Activated CD8-positive, alpha-beta memory T cell treated with anti-CD3 and anti-CD28 coated beads for 24 hours (primary cell): ENCODE results near the gene CLTB.
"Not testable (repeated sequence)": the region's sequence is repeated elsewhere in the genome, so short reads cannot be mapped to it uniquely, and the experiment has no call there.

Experiments
- DNase-seq: peaks from one replicate; pipeline ENCODE4 v3.0.0-alpha.2; 2020

CLTB gene

DNA sequence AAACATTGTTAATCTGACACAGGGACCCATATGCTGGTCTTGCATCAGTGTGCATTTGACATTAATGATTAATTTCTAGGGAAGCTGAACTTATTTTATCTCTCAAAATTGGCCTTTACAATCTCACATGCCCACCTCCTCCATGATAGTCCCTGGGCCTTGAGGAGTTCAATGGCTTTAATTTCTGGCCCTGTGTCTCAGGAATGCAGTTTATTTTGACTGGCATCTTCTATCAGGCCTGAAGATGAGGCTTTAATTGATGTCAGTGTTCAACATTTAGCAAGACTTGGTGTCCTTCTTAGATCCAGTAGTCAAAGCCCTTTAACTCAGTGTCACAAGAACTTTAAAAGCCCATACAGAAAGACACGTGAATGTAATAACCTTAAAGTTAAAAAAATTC lies 10.5 kb upstream of the CLTB start:
- DNase-seq = no peak

DNA sequence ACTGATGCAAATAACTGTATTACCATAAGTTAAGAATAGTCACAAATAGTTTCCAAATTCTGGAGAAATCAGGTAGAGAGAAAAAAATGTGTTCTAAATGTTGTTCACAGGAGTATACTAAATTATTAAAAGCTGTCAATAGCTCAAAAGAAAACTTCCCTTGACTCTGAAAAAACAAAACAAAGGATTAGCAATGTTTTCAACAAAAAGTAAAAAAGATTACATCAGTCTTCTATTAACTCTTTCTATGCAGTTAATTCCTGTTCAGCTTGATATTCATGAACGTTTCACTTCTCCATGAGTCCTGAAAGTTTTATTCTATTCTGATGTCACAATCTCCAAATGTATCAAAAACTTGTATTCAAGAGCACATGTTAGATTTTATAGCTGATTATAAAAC lies 9.5 kb upstream of the CLTB start:
- DNase-seq = no peak

DNA sequence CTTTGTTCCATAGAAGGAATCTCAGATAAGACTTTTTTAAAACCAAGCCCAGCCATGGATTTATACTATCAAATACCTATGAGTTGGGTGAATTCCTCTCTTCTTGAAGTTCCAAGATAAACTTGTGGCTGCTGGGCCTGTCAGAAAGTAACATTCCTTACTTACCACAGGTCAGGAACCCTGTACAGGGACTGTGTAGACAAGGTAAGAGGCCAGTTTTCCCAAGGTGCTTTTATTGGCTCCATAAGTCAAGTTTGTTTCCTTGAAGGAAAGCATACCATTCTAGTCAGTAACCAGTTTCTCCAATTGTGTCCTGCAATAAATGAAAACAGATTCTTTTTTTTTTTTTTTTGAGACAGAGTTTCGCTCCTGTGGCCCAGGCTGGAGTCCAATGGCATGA lies 8.8 kb upstream of the CLTB start:
- no peak for DNase-seq

DNA sequence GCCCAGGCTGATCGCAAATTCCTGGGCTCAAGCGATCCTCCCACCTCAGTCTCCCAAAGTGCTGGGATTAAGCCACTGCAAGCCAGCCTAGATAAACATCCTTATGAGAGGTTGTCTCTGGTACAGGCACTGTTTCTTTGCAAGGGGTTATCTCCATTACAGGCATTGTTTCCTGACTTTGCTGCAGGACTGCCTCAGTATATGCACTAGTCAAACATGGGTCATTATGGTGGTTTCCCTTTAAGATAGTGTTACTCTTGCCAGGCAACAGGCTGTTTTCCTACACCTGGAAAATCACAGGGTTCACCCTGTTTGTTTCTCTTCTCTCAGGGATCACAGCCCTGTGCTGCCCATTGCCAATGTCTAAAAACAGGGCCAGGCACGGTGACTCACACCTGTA lies 7.8 kb upstream of the CLTB start:
- no peak for DNase-seq

DNA sequence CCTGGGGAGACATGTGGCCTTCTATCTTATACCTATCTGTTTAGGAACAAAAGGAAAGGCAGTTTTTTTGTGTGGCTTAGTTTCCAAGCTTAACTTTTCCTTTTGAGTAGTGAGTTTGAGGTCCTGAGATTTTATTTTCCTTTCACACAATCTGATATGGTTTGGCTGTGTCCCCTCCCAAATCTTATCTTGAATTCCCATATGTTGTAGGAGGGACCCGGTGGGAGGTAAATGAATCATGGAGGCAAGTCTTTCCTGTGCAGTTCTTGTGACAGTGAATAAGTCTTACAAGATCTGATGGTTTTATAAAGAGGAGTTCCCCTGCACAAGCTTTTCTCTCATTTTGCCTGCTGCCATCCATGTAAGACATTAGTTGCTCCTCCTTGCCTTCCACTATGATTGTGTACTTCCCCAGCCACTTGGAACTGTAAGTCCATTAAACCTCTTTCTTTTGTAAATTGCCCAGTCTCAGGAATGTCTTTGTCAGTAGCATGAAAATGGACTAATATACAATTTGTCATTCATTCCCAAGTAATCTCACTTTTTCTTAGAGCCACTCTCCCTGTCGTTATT lies 4.7 kb upstream of the CLTB start:
- DNase-seq = no peak

DNA sequence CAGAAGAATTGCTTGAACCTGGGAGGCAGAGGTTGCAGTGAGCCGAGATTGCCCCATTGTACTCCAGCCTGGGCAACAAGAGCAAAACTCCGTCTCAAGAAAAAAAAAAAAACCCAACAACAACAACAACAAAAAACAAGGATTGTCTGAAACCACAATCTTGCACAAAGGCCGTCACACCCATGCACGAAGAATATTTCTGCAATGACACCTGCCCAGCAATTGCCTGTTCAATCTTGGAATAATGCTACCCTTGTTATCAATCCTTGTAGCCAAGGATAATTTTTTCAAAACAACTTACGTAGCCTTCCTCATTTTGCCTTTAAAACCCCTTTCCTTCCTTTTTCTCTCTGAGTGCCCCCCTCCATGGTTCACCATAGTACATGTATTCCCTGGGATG lies 3.7 kb upstream of the CLTB start:
- no peak for DNase-seq

DNA sequence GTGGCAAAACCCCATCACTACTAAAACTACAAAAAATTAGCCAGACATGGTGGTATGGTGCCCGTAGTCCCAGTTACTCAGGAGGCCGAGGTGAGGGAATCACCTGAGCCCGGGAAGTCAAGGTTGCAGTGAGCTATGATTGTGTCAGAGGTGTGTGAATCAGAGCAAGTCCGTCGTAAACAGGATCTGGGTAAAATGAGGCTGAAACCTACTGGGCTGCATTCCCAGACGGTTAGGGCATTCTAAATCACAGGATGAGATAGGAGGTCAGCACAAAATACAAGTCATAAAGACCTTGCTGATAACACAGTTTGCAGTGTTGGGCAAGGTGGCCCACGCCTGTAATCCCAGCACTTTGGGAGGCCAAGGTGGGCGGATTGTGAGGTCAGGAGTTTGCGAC lies 1.9 kb upstream of the CLTB start:
- DNase-seq = no peak

DNA sequence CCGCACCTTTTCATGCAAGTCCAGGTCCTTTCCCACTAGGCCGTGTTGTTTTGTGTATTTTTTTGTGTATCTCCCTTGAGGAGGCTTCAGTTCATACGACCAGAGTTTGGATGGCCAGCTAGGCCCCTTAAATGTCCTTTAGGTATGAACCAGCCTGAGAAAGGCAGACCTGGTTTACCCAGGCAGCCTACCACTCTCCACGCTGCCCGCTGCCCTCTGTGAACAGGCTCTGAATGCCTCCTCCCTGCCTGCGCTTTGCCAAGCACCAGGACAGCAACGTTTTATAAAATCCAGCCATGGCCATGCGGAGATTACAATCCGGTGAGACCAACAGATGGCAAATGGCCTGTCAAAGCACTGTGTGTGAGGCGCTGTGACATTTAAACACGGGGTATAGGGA lies 626 bp upstream of the CLTB start:
- DNase-seq = no peak

DNA sequence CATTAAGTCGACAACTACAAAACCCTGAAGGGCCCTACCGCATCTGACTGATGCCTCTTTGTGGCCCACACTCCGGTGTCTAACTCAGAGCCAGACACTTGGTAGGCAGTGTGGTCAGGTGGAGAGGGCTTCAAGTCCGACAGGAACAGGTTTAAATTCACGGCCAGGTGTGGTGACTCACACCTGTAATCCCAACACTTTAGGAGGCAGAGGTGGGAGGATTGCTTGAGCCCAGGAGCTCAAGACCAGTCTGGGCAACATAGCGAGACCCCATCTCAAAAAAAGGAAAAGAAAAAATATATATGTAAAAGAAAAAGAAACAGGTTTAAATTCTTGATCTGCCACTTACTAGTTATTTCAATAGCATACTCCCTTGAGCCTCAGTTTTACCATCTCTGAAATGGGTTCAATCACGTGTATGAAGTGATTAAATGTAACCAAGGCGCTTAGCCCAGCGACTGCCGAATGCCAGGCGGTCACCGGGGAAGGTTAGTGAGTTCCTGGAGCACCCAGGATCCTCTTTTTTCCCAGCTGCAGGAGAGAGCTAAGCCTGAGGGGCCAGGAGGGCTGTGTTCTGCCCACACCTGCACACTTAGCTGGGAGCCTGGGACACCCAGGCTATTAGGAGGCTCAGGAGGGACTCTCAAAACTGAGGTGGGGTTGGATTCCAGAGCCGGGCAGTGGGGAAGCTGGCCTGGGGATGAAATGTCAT lies 943 bp downstream of the CLTB start:
- no peak for DNase-seq

DNA sequence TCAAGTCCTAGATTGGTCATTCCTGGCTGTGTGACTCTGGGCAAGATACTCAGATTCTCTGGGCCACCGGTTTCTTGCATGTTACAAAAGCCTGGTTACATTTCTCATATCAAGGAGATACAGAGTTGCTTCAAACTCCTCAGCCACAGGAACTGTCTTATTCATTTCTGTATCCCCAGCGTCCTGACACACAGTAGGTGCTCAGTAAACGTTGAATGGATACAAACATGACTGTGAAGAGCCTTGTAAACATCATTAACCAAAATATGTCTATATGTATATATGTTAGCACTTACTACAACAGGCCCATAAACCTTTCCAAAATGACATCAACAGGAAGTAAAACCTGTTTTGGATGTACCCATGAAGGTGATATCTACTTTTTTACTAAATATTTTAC lies 1.6 kb downstream of the CLTB start:
- DNase-seq = no peak

DNA sequence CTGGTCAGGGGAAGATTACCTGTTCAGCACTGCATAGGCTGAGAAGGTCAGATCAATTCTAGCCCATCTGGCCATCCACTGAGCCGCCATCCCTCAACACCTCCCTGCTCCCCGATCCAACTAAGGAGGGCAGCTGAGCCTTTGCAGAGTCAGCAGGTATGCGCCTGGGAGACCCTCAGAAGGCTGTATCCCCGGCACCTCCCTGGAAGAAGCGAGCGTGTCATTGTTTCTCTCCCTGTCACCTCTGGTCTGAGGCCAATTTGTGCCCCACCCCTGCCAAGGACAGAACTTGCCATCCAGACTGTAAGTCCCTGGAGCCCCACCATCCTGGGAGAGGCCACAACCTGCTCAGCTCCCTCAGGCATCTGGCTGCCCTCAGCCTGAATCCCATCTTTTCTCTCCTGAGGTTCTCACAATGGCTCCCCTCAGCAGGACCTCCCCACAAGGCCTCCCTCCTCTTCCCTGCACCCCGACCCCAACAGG lies 2.6 kb downstream of the CLTB start:
- no peak for DNase-seq

DNA sequence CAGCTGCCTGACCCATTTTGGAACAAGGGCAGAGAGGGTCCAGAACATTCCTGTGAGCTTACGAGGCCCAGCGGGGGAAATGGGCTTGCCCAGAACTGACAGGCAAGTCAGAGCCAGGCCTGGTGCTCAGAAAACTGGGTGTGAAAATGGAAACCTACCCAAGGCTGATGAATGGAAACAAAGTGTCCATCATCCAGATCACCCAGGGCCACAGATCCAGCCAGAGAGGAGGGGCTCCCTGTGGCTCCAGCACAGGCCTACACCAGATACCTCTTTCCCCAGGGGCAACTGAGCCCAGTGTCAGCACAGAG lies 3.1 kb downstream of the CLTB start:
- no peak for DNase-seq

DNA sequence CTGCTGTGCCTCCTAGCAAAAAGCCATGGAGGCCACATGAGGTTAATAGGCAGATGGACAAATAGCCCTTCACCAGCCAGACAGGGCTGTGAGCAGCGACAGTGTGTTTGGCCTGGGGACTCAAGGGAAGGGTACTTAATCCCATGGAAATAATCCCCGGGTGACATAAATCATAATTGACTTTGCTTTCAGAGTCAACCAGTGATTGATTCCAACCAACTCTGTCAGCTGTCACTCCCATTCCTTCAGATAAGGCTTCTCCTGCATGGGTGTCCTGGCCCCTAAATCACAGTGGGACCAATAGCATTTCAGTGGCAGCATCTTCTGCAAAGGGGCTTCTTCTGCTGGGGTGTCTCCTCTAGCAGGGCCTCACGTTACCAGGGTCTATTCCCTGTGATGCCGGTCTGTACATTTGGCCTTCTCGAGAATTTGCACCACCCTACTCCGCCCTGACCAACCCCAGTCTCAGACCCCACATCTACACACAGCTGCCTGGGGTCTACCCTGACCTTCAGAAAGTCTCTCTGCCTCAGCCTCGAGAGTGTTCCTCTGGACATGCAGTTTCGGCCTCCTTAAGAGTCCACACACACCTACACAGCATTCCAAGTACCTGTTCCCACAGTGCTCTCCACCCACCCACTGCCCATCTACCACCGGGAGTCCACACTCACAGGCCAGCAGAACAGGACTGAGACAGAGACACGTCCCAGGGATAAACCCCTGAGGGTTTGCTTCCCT lies 3.7 kb downstream of the CLTB start:
- no peak for DNase-seq

DNA sequence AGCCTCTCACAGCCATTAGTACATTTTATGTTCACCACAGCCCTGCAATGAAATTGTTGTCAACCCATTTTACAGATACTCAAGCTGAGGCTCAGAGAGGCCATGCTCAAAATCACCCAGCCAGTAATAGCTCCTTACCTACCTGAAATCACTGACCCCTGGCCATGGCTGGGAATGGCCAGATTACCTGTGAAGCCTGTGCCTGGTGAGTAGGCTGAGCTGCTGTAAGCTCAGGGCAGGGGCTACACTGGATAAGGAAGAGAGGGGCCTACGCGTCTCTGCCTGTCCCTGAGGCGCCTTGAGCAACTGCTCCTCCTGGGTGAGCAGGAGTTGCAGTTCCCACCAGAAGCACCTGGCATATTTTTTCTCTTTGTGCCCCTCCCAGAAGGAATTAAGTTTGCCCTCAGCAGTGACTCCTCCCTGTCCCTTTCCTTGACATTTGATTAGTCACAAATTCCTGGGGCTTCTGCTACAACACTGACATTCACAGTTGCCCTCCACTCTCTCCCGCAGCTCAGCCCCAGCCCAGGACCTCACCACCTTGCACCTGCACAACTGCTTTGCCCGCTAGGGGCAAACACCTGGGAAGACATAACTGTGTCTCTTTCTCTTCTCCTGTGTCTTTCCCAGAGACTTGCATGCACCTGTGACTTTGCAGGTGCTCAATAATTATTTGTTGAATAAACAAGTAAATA lies 5.7 kb downstream of the CLTB start:
- DNase-seq = no peak

DNA sequence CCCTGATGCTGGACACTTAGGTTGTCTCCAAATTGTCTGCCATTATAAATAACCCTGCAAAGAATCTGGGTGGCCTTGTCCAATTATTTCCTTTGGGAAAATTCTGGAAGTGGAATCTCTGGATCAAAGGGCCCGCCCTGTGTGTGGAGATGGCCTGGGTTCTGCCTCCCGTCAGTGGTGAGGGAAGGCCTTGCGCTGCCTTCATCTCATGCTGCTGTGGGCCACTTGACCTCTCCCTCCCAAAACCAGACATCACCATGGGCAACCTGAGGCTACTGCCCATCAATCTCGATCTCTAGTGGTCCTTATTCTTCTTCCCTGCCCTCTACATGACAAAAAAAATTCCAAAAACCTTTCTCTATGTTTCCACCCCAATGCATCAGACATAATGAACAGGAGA lies 6.6 kb downstream of the CLTB start:
- DNase-seq = no peak

DNA sequence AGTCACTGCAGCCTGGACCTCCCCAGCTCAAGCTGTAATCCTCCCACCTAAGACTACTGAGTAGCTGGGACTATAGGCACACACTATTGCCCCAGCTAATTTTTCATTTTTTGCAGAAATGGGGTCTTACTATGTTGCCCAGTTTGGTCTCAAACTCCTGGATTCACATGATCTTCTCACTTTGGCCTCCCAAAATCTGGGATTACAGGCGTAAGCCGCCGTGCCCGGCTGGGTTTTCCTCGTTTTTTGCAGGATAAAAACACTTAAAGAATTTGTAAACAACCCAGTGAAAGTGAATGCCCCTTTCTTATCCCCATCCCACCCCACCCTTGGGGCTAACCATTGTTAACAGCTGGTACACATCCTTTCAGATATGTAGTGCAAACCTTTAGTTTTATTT lies 7.7 kb downstream of the CLTB start:
- DNase-seq = no peak

DNA sequence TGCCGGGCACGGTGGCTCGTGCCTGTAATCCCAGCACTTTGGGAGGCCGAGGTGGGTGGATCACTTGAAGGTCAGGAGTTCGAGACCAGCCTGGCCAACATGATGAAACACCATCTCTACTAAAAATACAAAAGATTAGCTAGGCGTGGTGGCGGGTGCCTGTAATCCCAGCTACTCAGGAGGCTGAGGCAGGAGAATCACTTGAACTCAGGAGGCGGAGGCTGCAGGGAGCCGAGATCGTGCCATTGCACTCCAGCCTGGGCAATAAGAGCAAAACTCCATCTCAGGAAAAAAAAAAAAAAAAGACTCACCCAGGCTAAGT lies 8.1 kb downstream of the CLTB start:
- DNase-seq = not testable (repeated sequence)

DNA sequence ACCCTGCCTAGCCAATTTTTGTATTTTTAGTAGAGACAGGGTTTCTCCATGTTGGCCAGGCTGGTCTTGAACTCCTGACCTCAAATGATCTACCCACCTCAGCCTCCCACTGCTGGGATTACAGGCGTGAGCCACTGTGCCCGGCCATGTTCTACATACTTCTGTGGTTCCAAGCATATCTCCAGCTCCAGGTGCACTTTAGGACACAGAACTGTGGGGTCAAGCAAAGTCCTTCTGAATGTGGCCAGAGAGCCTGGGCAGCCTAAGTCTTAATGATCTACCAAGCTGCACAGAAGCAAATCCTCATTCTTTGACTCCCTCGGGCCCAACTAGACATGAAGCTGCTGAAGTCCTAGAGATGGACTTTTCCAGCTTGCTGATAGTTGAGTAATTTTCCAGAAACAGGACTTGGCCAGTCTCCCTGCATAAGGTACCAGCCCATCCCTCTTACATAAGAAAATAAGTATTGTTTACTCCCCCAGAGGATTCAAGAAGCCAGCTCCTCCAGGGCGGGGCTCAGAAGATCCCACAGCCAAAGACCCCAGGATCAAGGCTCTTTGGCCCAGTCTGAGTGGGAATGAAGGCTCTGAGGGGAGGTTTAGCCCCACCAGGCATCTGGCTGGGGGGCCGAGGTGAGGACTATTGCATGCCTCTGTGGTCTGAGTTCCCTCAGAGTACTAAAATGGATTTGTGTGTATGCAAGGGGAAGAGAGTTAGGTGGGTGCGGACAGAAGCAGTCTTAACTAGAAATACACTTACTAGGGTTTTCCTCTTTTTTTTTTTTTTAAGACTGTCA lies 8.7 kb downstream of the CLTB start:
- DNase-seq = no peak

DNA sequence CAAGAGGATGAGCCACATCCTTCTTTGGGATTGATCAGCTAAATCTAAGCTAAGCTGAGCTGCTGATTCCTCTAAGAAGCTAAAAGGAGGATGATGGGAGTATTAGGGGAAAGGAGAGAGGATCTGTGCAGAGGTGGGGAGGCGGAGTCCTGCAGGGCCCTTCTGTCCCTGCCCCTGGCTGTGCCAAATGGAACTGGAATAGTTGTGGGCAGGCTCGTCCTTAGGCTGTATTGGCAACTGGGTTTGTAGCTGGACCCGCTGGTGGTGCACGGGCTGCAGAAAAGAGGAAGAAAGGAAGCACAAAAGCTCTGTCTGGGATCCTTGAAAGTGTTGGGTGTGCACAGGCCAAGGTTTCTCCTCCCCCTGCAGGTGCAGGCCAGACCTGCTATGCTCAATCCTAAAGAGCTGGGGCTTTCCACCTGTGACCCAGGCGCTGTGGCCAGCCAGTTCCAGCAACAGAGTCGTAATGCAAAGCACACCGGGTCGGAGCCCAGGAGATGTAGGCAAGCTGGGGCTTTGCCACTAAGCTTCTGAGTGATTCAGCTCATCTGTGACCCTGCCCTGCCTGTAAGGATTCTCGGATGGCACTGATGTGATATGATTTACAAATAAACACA lies 9.8 kb downstream of the CLTB start:
- no peak for DNase-seq

DNA sequence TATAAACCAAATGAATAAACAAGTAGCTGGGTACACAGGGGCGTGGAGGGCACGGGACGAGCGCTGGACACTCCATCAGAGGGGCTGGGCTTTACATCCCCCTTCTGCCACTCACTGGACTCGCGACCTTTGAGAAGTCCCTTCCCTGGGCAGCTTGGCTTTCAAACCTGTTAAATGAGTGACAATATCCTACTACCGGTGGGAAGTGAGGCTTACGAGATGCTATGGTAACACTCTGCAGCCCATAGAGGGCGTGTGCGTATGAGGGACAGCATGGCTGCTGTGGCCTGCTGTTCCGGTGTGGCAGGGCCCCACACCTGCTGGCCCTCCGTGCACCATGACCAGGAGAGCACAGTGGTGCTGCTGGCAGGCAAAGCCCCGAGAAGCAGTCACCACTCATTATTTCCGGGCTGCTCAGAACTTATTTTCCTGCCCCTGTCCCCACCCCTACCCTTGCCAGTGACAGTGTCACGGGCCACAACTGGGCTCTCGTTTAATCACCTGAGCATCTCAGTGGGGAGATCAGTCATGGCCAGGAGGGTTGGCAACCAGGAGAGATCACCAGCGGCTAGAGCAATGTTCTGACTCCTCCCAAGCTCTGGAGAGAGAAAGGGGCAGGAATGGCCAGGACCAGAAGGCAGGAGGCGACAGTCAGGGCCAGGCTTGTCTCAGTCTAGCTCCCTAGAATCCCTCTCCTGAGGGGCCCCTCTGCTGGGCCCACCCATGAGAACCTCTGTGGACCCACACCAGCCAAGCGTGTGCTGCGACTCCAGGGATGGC lies 10.5 kb downstream of the CLTB start:
- DNase-seq = no peak

DNA sequence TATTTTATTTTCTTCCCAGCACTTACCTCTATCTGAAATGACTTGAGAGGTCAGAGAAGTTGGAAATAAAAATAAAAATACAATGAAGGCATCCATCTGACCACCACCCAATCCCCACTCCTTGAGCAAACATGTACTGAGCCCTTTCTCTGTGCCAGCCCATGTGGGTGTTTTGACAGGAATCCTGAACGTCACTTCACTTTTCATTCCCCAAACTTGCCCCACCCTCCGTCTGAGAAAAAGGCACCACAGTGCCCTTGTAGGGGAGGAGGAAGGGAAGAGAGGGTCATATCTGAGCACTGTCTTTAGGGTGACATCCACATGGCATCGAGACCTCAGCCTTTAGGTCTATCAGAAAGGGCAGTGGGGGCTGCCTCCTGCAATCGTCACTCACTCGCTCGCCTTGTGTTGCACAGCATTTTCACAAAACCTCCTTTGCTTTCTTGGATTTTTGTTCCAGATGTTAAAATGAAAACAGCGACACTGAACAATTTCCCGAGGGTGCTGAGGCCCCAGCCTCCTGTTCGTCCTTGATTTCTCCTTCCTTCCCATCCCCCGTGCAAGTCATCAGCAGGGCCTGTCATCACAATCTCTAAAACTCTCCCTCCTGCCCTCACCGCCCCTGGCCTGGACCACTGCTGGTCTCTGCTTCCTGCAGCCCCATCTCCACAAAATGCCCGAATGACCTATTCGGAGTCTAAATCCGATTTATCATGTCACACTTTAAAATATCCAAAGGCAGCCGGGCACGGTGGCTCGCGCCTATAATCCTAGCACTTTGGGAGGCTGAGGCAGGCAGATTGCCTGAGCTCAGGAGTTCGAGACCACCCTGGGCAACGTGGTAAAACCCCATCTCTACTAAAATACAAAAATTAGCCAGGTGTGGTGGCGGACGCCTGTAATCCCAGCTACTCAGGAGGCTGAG lies 14.8 kb downstream of the CLTB start:
- DNase-seq = no peak
